Astrocyte (in vitro differentiated cells and primary cell): ENCODE data around the gene TMEM63C. TPM values are rescaled to one million over a fixed set of nuclear protein-coding genes. Genes with fewer than 3 reads are reported as not detected.

Experiments
- DNase-seq: peaks from one replicate; pipeline ENCODE4 v3.0.0-alpha.2; 2010; ENCODE audit warnings: low read depth
- FAIRE-seq: peaks from 2 replicates; lab custom pipeline; 2011; peaks lifted over from hg19 to GRCh38; lab: Jason Lieb, UNC
- H2AFZ ChIP-seq: 2 replicates; pipeline ENCODE4 v1.6.0; 2012; ENCODE audit warnings: low read depth, low read length, inconsistent platforms
- H3K27ac ChIP-seq: 2 replicates; pipeline ENCODE4 v1.5.1; 2011; ENCODE audit warnings: low read depth, low read length, inconsistent platforms
- H3K27me3 ChIP-seq: 2 replicates; pipeline ENCODE4 v1.6.0; 2011; ENCODE audit warnings: low read length, inconsistent platforms; ENCODE audit not compliant: insufficient read depth
- H3K36me3 ChIP-seq: 2 replicates; pipeline ENCODE4 v1.5.1; 2011; ENCODE audit warnings: low read length, inconsistent platforms; ENCODE audit not compliant: insufficient read depth
- H3K4me1 ChIP-seq: 2 replicates; pipeline ENCODE4 v1.5.1; 2011; ENCODE audit warnings: low read length, inconsistent platforms; ENCODE audit not compliant: insufficient read depth
- H3K4me2 ChIP-seq: 2 replicates; pipeline ENCODE4 v1.6.0; 2012; ENCODE audit warnings: low read length, inconsistent platforms
- H3K4me3 ChIP-seq: 2 replicates; pipeline ENCODE4 v1.5.1; 2011; ENCODE audit warnings: low read depth, mild to moderate bottlenecking, low read length, inconsistent platforms; ENCODE audit not compliant: insufficient read depth
- H3K79me2 ChIP-seq: 2 replicates; pipeline ENCODE4 v1.6.0; 2012; ENCODE audit warnings: mild to moderate bottlenecking, low read length, inconsistent platforms; ENCODE audit not compliant: insufficient read depth
- H3K9ac ChIP-seq: 2 replicates; pipeline ENCODE4 v1.6.0; 2012; ENCODE audit warnings: mild to moderate bottlenecking, low read length, inconsistent platforms
- H3K9me3 ChIP-seq: 2 replicates; pipeline ENCODE4 v1.5.1; 2012; ENCODE audit warnings: low read depth, mild to moderate bottlenecking, low read length, inconsistent platforms; ENCODE audit not compliant: insufficient read depth
- H4K20me1 ChIP-seq: 2 replicates; pipeline ENCODE4 v1.6.0; 2012; ENCODE audit warnings: low read length, inconsistent platforms; ENCODE audit not compliant: insufficient read depth
- H3K27ac Mint-ChIP-seq: one replicate; pipeline ENCODE4 v1.8.0; 2021; ENCODE audit warnings: mild to moderate bottlenecking, mixed read lengths; ENCODE audit not compliant: unreplicated experiment
- H3K27me3 Mint-ChIP-seq: one replicate; pipeline ENCODE4 v1.8.0; 2021; ENCODE audit warnings: low read depth, mixed read lengths; ENCODE audit not compliant: unreplicated experiment
- H3K36me3 Mint-ChIP-seq: one replicate; pipeline ENCODE4 v1.8.0; 2021; ENCODE audit warnings: low read depth, mixed read lengths; ENCODE audit not compliant: unreplicated experiment
- H3K4me1 Mint-ChIP-seq: one replicate; pipeline ENCODE4 v1.8.0; 2021; ENCODE audit warnings: low read depth, mixed read lengths; ENCODE audit not compliant: unreplicated experiment
- H3K4me3 Mint-ChIP-seq: one replicate; pipeline ENCODE4 v1.8.0; 2021; ENCODE audit warnings: mild to moderate bottlenecking, moderate library complexity, mixed read lengths; ENCODE audit not compliant: unreplicated experiment
- H3K9me3 Mint-ChIP-seq: one replicate; pipeline ENCODE4 v1.8.0; 2021; ENCODE audit warnings: mild to moderate bottlenecking, mixed read lengths; ENCODE audit not compliant: unreplicated experiment
- EZH2 ChIP-seq: IDR thresholded peaks from 2 replicates; pipeline ENCODE4 v1.6.1; 2012; ENCODE audit warnings: mild to moderate bottlenecking, low read length, inconsistent platforms; ENCODE audit not compliant: insufficient read depth
- total RNA-seq: library from RNA; stranded (reverse); gene quantifications from 2 replicates; pipeline ENCODE4 v1.2.1, GENCODE V29; 2021
- TF ChIP-seq, protein P1 (sequence below): IDR thresholded peaks from 2 replicates; pipeline ENCODE4 v1.5.1; 2011; ENCODE audit warnings: low read depth, mild to moderate bottlenecking, inconsistent platforms, low read length, moderate library complexity; ENCODE audit not compliant: insufficient read depth

Gene TMEM63C
- total RNA-seq, 1 donor from 2014 or later, result 11.3 TPM

DNA sequence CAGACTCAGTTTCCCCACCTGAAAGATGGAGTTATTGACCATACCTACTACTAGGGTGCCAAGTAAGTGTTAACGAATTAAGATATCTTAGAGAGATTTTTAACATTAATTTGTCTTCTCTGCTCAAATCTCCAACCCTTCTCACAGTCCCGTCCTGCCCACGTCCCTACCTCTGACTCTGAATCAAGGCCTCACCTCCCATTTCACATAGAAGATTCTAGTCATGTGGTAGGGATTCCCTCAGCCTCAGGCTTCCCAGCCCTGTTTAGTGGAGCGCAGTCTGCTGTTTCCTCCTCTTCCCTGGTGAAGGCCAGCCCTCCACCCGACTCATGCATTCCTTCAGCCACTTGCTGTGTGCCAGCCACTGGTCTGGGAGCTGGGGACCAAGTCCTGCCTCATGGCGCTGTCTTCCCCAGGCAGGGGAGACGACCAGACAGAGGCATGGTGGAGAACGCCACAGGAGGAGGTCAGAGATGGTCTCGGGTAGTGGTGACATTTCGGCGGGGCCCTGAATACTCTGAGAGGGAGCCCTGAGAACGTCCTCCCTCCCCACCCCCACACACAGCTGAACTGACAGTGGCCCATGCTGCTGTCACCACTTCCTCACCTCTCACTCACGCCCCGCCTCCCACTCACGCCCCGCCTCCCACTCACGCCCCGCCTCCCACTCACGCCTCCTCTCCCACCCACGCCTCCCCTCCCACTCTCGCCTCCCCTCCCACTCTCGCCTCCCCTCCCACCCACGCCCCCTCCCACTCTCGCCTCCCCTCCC, 38.8 kb downstream of the TMEM63C start:
- Mint-ChIP-seq H3K27ac (no peak overlapping the region), H3K4me1 (peaks cover 12% of the 10 kb centered on the region), H3K27me3 (peaks cover 36% of the 10 kb centered on the region), H3K4me3 (no peak overlapping the region), H3K9me3 (peaks cover 3% of the 10 kb centered on the region), H3K36me3 (peaks cover 10% of the 10 kb centered on the region)
- H3K27me3 ChIP-seq, result peaks cover 16% of the 10 kb centered on the region
- FAIRE-seq, result no peak
- H3K79me2 ChIP-seq, result no peaks in the 10 kb centered on the region
- no peak overlapping the region for H3K4me3 ChIP-seq
- no peaks in the 10 kb centered on the region for H3K36me3 ChIP-seq
- no peak overlapping the region for H3K4me2 ChIP-seq
- TF ChIP-seq, protein P1, sequence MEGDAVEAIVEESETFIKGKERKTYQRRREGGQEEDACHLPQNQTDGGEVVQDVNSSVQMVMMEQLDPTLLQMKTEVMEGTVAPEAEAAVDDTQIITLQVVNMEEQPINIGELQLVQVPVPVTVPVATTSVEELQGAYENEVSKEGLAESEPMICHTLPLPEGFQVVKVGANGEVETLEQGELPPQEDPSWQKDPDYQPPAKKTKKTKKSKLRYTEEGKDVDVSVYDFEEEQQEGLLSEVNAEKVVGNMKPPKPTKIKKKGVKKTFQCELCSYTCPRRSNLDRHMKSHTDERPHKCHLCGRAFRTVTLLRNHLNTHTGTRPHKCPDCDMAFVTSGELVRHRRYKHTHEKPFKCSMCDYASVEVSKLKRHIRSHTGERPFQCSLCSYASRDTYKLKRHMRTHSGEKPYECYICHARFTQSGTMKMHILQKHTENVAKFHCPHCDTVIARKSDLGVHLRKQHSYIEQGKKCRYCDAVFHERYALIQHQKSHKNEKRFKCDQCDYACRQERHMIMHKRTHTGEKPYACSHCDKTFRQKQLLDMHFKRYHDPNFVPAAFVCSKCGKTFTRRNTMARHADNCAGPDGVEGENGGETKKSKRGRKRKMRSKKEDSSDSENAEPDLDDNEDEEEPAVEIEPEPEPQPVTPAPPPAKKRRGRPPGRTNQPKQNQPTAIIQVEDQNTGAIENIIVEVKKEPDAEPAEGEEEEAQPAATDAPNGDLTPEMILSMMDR, result no peak
- no peak overlapping the region for H2AFZ ChIP-seq
- H3K4me1 ChIP-seq, result no peaks in the 10 kb centered on the region
- H3K9me3 ChIP-seq, result no peaks in the 10 kb centered on the region
- no peaks in the 10 kb centered on the region for H4K20me1 ChIP-seq
- H3K9ac ChIP-seq, result no peak overlapping the region
- DNase-seq, result no peak
- H3K27ac ChIP-seq, result no peak overlapping the region

DNA sequence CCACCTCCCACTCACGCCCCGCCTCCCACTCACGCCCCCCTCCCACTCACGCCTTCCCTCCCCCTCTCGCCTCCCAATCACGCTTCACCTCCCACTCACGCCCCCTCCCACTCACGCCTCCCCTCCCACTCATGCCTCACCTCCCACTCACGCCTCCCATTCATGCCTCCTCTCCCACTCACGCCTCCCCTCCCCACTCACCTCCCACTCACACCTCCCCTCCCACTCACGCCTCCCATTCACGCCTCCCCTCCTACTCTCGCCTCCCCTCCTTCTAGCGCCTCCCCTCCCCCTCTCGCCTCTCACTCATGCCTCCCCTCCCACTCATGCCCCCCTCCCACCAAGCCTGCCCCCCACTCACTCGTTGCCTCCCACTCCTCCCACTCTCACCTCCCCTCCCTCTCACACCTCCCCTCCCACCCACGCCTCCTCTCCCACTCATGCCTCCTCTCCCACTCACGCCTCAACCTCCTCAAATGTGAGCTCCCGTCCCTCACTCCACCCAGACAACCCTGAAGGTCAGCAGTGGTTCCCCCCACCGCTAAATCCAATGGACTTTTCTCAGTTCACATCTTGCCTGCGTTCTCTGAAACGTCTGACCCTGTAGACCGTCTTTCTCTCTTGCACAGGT, 39.8 kb downstream of the TMEM63C start:
- H3K9ac ChIP-seq, result no peak overlapping the region
- H3K36me3 ChIP-seq, result no peaks in the 10 kb centered on the region
- no peaks in the 10 kb centered on the region for H4K20me1 ChIP-seq
- H3K9me3 ChIP-seq, result no peaks in the 10 kb centered on the region
- Mint-ChIP-seq H3K27ac (peak overlapping the region; percentile 63), H3K9me3 (peaks cover 3% of the 10 kb centered on the region), H3K4me1 (peaks cover 9% of the 10 kb centered on the region), H3K4me3 (no peak overlapping the region), H3K36me3 (peaks cover 18% of the 10 kb centered on the region), H3K27me3 (peaks cover 32% of the 10 kb centered on the region)
- no peaks in the 10 kb centered on the region for H3K4me1 ChIP-seq
- no peak overlapping the region for H3K4me2 ChIP-seq
- H2AFZ ChIP-seq, result no peak overlapping the region
- H3K4me3 ChIP-seq, result no peak overlapping the region
- DNase-seq (no peak), FAIRE-seq (no peak)
- H3K27ac ChIP-seq, result no peak overlapping the region
- peaks cover 9% of the 10 kb centered on the region for H3K27me3 ChIP-seq
- TF ChIP-seq EZH2, result no peak
- TF ChIP-seq, protein P1, result no peak
- H3K79me2 ChIP-seq, result no peaks in the 10 kb centered on the region
